HEK293 (cell line): Measurements from ENCODE around the gene GTF3C5.

Source experiments
- CTCF ChIA-PET: fragments of 350-600 bp; formaldehyde crosslinking; extraction: SDS; loops from one replicate; lab custom pipeline; 2021; ENCODE audit warnings: antibody characterized with exemption; lab: Yijun Ruan, JAX
- POLR2A ChIA-PET: fragments of 300-600 bp; formaldehyde crosslinking; extraction: SDS; loops from one replicate; lab custom pipeline; 2020; ENCODE audit warnings: antibody characterized with exemption, inconsistent platforms; lab: Yijun Ruan, JAX
- H3K27ac ChIP-seq: fragments of 200-500 bp; sonication (Bioruptor generic); 2 replicates; pipeline ENCODE4 v1.5.1; 2014; ENCODE audit warnings: low read depth, low read length, control low read depth, inconsistent platforms; ENCODE audit errors: extremely low read depth
- H3K36me3 ChIP-seq, 2 experiments: fragments of 200-500 bp in 1 of 2; sonication (Bioruptor generic) in 1 of 2; 1 replicate in 1 of 2; 2 replicates in 1 of 2; pipeline ENCODE4 v1.5.1; 2014 to 2017; ENCODE audit warnings: inconsistent platforms in 2 of 2, low read length in 2 of 2; ENCODE audit not compliant: control insufficient read depth in 2 of 2, insufficient read depth in 1 of 2
- H3K4me1 ChIP-seq: fragments of 200-500 bp; sonication (Bioruptor generic); 2 replicates; pipeline ENCODE4 v1.5.1; 2014; ENCODE audit warnings: mild to moderate bottlenecking, low read length, inconsistent platforms; ENCODE audit not compliant: control insufficient read depth, insufficient read depth
- H3K4me3 ChIP-seq: 2 replicates; pipeline ENCODE4 v1.5.1; 2011; ENCODE audit warnings: low read depth, mild to moderate bottlenecking, control low read depth, low read length, moderate library complexity
- H3K9me3 ChIP-seq: fragments of 200-500 bp; sonication (Bioruptor generic); 2 replicates; pipeline ENCODE4 v1.5.1; 2014; ENCODE audit warnings: low read depth, low read length, inconsistent platforms; ENCODE audit not compliant: control insufficient read depth, insufficient read depth
- BCL11B ChIP-seq: fragments of 450-650 bp; formaldehyde crosslinking; IDR thresholded peaks from 2 replicates; pipeline ENCODE4 v1.5.1; 2016; ENCODE audit warnings: low read depth, missing biosample characterization, missing genetic modification characterization
- KLF8 ChIP-seq: fragments of 450-650 bp; formaldehyde crosslinking; IDR thresholded peaks from 2 replicates; pipeline ENCODE4 v1.5.1; 2016; ENCODE audit warnings: missing biosample characterization, missing genetic modification characterization
- MYNN ChIP-seq: fragments of 450-650 bp; formaldehyde crosslinking; IDR thresholded peaks from 2 replicates; pipeline ENCODE4 v1.5.1; 2016; ENCODE audit warnings: missing biosample characterization, missing genetic modification characterization, borderline replicate concordance
- MZF1 ChIP-seq: fragments of 450-650 bp; formaldehyde crosslinking; IDR thresholded peaks from 2 replicates; pipeline ENCODE4 v1.5.1; 2017; ENCODE audit warnings: missing biosample characterization, missing genetic modification characterization, borderline replicate concordance
- SP3 ChIP-seq: fragments of 450-650 bp; formaldehyde crosslinking; IDR thresholded peaks from 2 replicates; pipeline ENCODE4 v1.5.1; 2016; ENCODE audit warnings: missing biosample characterization, missing genetic modification characterization
- ZFP41 ChIP-seq: fragments of 450-650 bp; formaldehyde crosslinking; IDR thresholded peaks from 2 replicates; pipeline ENCODE4 v1.5.1; 2016; ENCODE audit warnings: missing biosample characterization, missing genetic modification characterization, borderline replicate concordance
- ZNF114 ChIP-seq: fragments of 450-650 bp; formaldehyde crosslinking; IDR thresholded peaks from 2 replicates; pipeline ENCODE4 v1.5.0; 2017; ENCODE audit warnings: missing biosample characterization, missing genetic modification characterization
- ZNF146 ChIP-seq: fragments of 450-650 bp; formaldehyde crosslinking; IDR thresholded peaks from 2 replicates; pipeline ENCODE4 v1.5.1; 2016; ENCODE audit warnings: missing biosample characterization, missing genetic modification characterization
- ZNF239 ChIP-seq: fragments of 450-650 bp; formaldehyde crosslinking; IDR thresholded peaks from 2 replicates; pipeline ENCODE4 v1.5.1; 2016; ENCODE audit warnings: missing biosample characterization, missing genetic modification characterization
- ZNF292 ChIP-seq: fragments of 450-650 bp; formaldehyde crosslinking; IDR thresholded peaks from 2 replicates; pipeline ENCODE4 v1.5.1; 2016; ENCODE audit warnings: low read depth, missing biosample characterization, missing genetic modification characterization, borderline replicate concordance
- ZNF544 ChIP-seq: fragments of 450-650 bp; formaldehyde crosslinking; IDR thresholded peaks from 2 replicates; pipeline ENCODE4 v1.5.0; 2017; ENCODE audit warnings: missing biosample characterization, missing genetic modification characterization
- ZNF785 ChIP-seq: fragments of 450-650 bp; formaldehyde crosslinking; IDR thresholded peaks from 2 replicates; pipeline ENCODE4 v1.5.1; 2016; ENCODE audit warnings: missing biosample characterization, missing genetic modification characterization
- ZNF791 ChIP-seq: fragments of 450-650 bp; formaldehyde crosslinking; IDR thresholded peaks from 2 replicates; pipeline ENCODE4 v1.5.1; 2016; ENCODE audit warnings: missing biosample characterization, missing genetic modification characterization
- ZNF830 ChIP-seq: fragments of 450-650 bp; IDR thresholded peaks from 2 replicates; pipeline ENCODE4 v1.5.0; 2018; ENCODE audit warnings: missing biosample characterization, missing genetic modification characterization, low read depth, mild to moderate bottlenecking, moderate library complexity
- TF ChIP-seq, protein P1 (sequence below): fragments of 450-650 bp; formaldehyde crosslinking; IDR thresholded peaks from 2 replicates; pipeline ENCODE4 v1.5.1; 2016; ENCODE audit warnings: missing biosample characterization, missing genetic modification characterization
- TF ChIP-seq, protein P2 (sequence below): fragments of 450-650 bp; formaldehyde crosslinking; IDR thresholded peaks from 2 replicates; pipeline ENCODE4 v1.5.1; 2016; ENCODE audit warnings: missing biosample characterization, missing genetic modification characterization
- TF ChIP-seq, protein P3 (sequence below): fragments of 450-650 bp; formaldehyde crosslinking; IDR thresholded peaks from 2 replicates; pipeline ENCODE4 v1.5.1; 2016; ENCODE audit warnings: missing biosample characterization, missing genetic modification characterization
- TF ChIP-seq, protein P4 (sequence below): fragments of 450-650 bp; formaldehyde crosslinking; IDR thresholded peaks from 2 replicates; pipeline ENCODE4 v1.5.1; 2017; ENCODE audit warnings: missing biosample characterization, missing genetic modification characterization
- TF ChIP-seq, protein P5 (sequence below): fragments of 450-650 bp; formaldehyde crosslinking; IDR thresholded peaks from 2 replicates; pipeline ENCODE4 v1.5.1; 2016; ENCODE audit warnings: missing biosample characterization, missing genetic modification characterization
- TF ChIP-seq, protein P6 (sequence below): fragments of 450-650 bp; formaldehyde crosslinking; IDR thresholded peaks from 2 replicates; pipeline ENCODE4 v1.5.1; 2016; ENCODE audit warnings: missing biosample characterization, missing genetic modification characterization, borderline replicate concordance

Gene GTF3C5

DNA sequence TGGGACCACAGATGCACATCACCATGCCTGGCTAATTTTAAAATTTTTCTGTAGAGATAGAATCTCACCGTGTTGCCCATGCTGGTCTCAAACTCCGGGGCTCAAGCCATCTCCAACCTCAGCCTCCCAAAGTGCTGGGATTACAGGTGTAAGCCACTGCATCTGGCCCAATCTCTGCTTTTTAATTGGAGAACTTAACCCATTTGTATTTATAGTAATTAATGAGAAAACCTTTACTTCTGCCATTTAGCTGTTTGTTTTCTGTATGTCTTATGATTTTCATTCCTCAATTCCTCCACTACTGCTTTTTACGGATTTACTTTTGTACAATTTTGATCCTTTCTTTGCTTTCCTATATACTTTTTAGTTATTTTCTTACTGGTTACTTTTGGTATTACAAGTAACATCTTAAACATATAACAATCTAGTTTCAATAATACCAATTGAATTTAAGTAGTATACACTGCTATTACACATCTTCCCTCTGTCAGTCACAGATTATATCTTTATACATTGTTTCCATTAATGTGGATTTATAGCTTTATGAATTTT, 64.1 kb downstream of the GTF3C5 start (continued):
- no peak for TF ChIP-seq ZNF292 (tag by site-specific recombination)
- no peak for TF ChIP-seq ZNF830
- TF ChIP-seq MZF1 (tag by site-specific recombination), result no peak
- no peak for TF ChIP-seq SP3
- TF ChIP-seq, protein P1, sequence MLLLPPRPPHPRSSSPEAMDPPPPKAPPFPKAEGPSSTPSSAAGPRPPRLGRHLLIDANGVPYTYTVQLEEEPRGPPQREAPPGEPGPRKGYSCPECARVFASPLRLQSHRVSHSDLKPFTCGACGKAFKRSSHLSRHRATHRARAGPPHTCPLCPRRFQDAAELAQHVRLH, result no peak
- no peak for TF ChIP-seq ZNF544 (tag by site-specific recombination)
- TF ChIP-seq, protein P2, sequence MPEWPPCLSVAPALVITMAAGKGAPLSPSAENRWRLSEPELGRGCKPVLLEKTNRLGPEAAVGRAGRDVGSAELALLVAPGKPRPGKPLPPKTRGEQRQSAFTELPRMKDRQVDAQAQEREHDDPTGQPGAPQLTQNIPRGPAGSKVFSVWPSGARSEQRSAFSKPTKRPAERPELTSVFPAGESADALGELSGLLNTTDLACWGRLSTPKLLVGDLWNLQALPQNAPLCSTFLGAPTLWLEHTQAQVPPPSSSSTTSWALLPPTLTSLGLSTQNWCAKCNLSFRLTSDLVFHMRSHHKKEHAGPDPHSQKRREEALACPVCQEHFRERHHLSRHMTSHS, result no peak
- no peak for TF ChIP-seq ZNF785 (tag by site-specific recombination)

DNA sequence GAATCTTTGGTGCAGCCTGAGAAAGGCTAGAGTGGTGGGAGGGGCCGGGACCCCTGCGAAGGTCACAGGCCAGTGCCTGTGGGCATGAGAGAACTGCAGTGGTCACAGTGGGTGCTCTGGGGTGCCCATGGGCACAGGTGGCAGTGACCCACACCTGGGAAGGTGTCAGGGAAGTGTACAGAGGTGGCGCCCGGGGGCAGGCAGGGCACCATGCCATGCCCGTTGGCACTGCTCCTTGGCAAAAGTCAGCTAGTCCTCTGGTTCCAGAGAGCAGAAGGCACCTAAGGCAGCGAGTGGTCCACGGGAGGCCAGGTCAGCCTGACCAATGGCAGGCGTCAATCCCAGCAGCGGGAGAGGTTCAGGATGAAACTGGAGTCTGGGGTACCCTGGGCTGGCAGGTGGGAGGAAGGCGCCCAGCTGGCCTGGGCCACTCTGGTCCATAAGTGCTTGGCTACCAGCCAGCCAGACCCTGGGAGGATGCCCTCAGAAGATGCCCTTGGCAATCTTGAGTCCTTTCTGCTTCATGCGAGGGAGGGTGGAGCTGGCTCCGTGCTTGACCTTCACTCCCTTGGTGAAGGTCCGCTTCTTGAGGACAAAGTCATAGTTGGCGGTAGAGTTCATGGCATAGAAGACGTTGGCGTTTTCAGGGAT, 67.4 kb downstream of the GTF3C5 start:
- POLR2A ChIA-PET, result no interaction called here
- H3K27ac ChIP-seq, result no peak overlapping the region
- no peaks in the 10 kb centered on the region for H3K4me1 ChIP-seq
- CTCF ChIA-PET, result interaction anchor here (1.0 to 22.4 kb wide), 2 partner anchors 48 to 58 kb away, joined by 3 to 342 read pairs; no protein-coding TSS in a partner anchor
- H3K36me3 ChIP-seq, result peaks cover 0 to 62% of the 10 kb centered on the region in 2 experiments; a peak in 1 of 3 replicates
- H3K9me3 ChIP-seq, result no peaks in the 10 kb centered on the region
- no peak overlapping the region for H3K4me3 ChIP-seq
- no peak for TF ChIP-seq ZFP41 (tag by site-specific recombination)
- TF ChIP-seq, protein P3, sequence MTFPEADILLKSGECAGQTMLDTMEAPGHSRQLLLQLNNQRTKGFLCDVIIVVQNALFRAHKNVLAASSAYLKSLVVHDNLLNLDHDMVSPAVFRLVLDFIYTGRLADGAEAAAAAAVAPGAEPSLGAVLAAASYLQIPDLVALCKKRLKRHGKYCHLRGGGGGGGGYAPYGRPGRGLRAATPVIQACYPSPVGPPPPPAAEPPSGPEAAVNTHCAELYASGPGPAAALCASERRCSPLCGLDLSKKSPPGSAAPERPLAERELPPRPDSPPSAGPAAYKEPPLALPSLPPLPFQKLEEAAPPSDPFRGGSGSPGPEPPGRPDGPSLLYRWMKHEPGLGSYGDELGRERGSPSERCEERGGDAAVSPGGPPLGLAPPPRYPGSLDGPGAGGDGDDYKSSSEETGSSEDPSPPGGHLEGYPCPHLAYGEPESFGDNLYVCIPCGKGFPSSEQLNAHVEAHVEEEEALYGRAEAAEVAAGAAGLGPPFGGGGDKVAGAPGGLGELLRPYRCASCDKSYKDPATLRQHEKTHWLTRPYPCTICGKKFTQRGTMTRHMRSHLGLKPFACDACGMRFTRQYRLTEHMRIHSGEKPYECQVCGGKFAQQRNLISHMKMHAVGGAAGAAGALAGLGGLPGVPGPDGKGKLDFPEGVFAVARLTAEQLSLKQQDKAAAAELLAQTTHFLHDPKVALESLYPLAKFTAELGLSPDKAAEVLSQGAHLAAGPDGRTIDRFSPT (tag by site-specific recombination), result peak; percentile 72

DNA sequence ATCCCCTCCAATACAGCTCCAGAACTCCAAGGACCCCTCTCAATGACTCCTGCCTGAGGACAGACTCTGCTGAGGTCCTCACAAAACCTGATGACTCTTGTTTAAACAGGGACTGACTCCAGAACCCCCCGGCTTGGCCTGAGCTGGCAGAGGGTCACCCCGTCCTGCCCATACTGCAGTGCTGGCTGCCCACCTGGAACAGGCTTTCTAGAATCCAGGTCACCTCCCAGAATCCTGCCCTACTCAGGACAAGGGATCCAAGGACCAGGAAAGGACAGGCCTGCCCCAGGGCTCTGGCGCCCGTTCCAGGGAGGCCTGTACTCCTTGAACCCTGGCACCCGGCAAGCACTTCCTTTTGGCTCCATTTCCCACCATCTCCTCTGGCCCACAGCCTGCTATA, 68.1 kb downstream of the GTF3C5 start:
- ChIA-PET POLR2A (interaction anchor here (1.2 kb wide), 1 partner anchor 17 kb away, joined by 3 read pairs; no protein-coding TSS in a partner anchor), CTCF (interaction anchor here (1.0 to 22.4 kb wide), 2 partner anchors 48 to 58 kb away, joined by 3 to 342 read pairs; no protein-coding TSS in a partner anchor)
- peaks cover 0 to 69% of the 10 kb centered on the region in 2 experiments; a peak in 1 of 3 replicates for H3K36me3 ChIP-seq
- no peak overlapping the region for H3K4me3 ChIP-seq
- no peaks in the 10 kb centered on the region for H3K4me1 ChIP-seq
- H3K9me3 ChIP-seq, result no peaks in the 10 kb centered on the region
- H3K27ac ChIP-seq, result no peak overlapping the region
- TF ChIP-seq, protein P4, sequence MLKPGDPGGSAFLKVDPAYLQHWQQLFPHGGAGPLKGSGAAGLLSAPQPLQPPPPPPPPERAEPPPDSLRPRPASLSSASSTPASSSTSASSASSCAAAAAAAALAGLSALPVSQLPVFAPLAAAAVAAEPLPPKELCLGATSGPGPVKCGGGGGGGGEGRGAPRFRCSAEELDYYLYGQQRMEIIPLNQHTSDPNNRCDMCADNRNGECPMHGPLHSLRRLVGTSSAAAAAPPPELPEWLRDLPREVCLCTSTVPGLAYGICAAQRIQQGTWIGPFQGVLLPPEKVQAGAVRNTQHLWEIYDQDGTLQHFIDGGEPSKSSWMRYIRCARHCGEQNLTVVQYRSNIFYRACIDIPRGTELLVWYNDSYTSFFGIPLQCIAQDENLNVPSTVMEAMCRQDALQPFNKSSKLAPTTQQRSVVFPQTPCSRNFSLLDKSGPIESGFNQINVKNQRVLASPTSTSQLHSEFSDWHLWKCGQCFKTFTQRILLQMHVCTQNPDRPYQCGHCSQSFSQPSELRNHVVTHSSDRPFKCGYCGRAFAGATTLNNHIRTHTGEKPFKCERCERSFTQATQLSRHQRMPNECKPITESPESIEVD (tag by site-specific recombination), result no peak
- TF ChIP-seq ZNF791 (tag by site-specific recombination) (no peak), KLF8 (tag by site-specific recombination) (no peak), ZNF146 (tag by site-specific recombination) (no peak), ZNF114 (no peak), MYNN (no peak), BCL11B (tag by site-specific recombination) (no peak), ZNF239 (no peak)
- TF ChIP-seq, protein P5, sequence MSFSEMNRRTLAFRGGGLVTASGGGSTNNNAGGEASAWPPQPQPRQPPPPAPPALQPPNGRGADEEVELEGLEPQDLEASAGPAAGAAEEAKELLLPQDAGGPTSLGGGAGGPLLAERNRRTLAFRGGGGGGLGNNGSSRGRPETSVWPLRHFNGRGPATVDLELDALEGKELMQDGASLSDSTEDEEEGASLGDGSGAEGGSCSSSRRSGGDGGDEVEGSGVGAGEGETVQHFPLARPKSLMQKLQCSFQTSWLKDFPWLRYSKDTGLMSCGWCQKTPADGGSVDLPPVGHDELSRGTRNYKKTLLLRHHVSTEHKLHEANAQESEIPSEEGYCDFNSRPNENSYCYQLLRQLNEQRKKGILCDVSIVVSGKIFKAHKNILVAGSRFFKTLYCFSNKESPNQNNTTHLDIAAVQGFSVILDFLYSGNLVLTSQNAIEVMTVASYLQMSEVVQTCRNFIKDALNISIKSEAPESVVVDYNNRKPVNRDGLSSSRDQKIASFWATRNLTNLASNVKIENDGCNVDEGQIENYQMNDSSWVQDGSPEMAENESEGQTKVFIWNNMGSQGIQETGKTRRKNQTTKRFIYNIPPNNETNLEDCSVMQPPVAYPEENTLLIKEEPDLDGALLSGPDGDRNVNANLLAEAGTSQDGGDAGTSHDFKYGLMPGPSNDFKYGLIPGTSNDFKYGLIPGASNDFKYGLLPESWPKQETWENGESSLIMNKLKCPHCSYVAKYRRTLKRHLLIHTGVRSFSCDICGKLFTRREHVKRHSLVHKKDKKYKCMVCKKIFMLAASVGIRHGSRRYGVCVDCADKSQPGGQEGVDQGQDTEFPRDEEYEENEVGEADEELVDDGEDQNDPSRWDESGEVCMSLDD, result no peak
- TF ChIP-seq, protein P6, sequence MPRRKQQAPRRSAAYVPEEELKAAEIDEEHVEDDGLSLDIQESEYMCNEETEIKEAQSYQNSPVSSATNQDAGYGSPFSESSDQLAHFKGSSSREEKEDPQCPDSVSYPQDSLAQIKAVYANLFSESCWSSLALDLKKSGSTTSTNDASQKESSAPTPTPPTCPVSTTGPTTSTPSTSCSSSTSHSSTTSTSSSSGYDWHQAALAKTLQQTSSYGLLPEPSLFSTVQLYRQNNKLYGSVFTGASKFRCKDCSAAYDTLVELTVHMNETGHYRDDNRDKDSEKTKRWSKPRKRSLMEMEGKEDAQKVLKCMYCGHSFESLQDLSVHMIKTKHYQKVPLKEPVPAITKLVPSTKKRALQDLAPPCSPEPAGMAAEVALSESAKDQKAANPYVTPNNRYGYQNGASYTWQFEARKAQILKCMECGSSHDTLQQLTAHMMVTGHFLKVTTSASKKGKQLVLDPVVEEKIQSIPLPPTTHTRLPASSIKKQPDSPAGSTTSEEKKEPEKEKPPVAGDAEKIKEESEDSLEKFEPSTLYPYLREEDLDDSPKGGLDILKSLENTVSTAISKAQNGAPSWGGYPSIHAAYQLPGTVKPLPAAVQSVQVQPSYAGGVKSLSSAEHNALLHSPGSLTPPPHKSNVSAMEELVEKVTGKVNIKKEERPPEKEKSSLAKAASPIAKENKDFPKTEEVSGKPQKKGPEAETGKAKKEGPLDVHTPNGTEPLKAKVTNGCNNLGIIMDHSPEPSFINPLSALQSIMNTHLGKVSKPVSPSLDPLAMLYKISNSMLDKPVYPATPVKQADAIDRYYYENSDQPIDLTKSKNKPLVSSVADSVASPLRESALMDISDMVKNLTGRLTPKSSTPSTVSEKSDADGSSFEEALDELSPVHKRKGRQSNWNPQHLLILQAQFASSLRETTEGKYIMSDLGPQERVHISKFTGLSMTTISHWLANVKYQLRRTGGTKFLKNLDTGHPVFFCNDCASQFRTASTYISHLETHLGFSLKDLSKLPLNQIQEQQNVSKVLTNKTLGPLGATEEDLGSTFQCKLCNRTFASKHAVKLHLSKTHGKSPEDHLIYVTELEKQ, result no peak
